ENCODE data around the gene RPL23.
A peak's percentile ranks its signal among the peaks of the same experiment; 100 is the strongest.

Gene RPL23

GRCh38 chr17:38885044-38885727, 31.7 kb upstream of the RPL23 start:
- no peaks in the 10 kb centered on the region for H3K27me3 ChIP-seq (ENCODE audit: control insufficient read depth in 1 of 2, insufficient read depth in 2 of 2, low read length in 2 of 2)
- peaks cover 80 to 87% of the 10 kb centered on the region in 2 donors for H3K4me1 ChIP-seq (ENCODE audit: control insufficient read depth in 1 of 2, insufficient read depth in 2 of 2, low read length in 2 of 2)
- peak overlapping the region; percentile 30 to 38 for H3K9ac ChIP-seq (ENCODE audit: low read depth in 1 of 2, low read length in 2 of 2)
- peak overlapping the region; percentile 8 to 51 for H3K4me3 ChIP-seq (ENCODE audit: low read depth in 1 of 2, low read length in 2 of 2)
- H3K27ac ChIP-seq (ENCODE audit: low read depth, low read length): peak overlapping the region; percentile 0
- H3K36me3 ChIP-seq (ENCODE audit: control insufficient read depth in 1 of 2, insufficient read depth in 2 of 2, low read length in 2 of 2): peaks cover 20 to 49% of the 10 kb centered on the region in 2 donors
- H3K9me3 ChIP-seq (ENCODE audit: control insufficient read depth in 1 of 2, low read length in 2 of 2): no peaks in the 10 kb centered on the region

GRCh38 chr17:38883592-38884526, 30.3 kb upstream of the RPL23 start:
- Histone ChIP-seq H3K9me3 (ENCODE audit: control insufficient read depth in 1 of 2, low read length in 2 of 2) (no peaks in the 10 kb centered on the region), H3K27ac (ENCODE audit: low read depth, low read length) (no peak overlapping the region), H3K27me3 (ENCODE audit: control insufficient read depth in 1 of 2, insufficient read depth in 2 of 2, low read length in 2 of 2) (no peaks in the 10 kb centered on the region), H3K4me3 (ENCODE audit: low read depth in 1 of 2, low read length in 2 of 2) (peak overlapping the region; percentile 32 to 38), H3K4me1 (ENCODE audit: control insufficient read depth in 1 of 2, insufficient read depth in 2 of 2, low read length in 2 of 2) (peaks cover 82 to 85% of the 10 kb centered on the region in 2 donors), H3K9ac (ENCODE audit: low read depth in 1 of 2, low read length in 2 of 2) (peak overlapping the region in 1 of 2 donors; percentile 19), H3K36me3 (ENCODE audit: control insufficient read depth in 1 of 2, insufficient read depth in 2 of 2, low read length in 2 of 2) (peaks cover 22 to 50% of the 10 kb centered on the region in 2 donors)

GRCh38 chr17:38882870-38883269, 29.3 kb upstream of the RPL23 start:
- peaks cover 31 to 52% of the 10 kb centered on the region in 2 donors for H3K36me3 ChIP-seq (ENCODE audit: control insufficient read depth in 1 of 2, insufficient read depth in 2 of 2, low read length in 2 of 2)
- peak overlapping the region in 1 of 2 donors; percentile 43 for H3K9ac ChIP-seq (ENCODE audit: low read depth in 1 of 2, low read length in 2 of 2)
- H3K4me1 ChIP-seq (ENCODE audit: control insufficient read depth in 1 of 2, insufficient read depth in 2 of 2, low read length in 2 of 2): peaks cover 80 to 87% of the 10 kb centered on the region in 2 donors
- H3K4me3 ChIP-seq (ENCODE audit: low read depth in 1 of 2, low read length in 2 of 2): no peak overlapping the region
- no peaks in the 10 kb centered on the region for H3K9me3 ChIP-seq (ENCODE audit: control insufficient read depth in 1 of 2, low read length in 2 of 2)
- no peak overlapping the region for H3K27ac ChIP-seq (ENCODE audit: low read depth, low read length)
- no peaks in the 10 kb centered on the region for H3K27me3 ChIP-seq (ENCODE audit: control insufficient read depth in 1 of 2, insufficient read depth in 2 of 2, low read length in 2 of 2)

- Histone ChIP-seq H3K36me3 (ENCODE audit: control insufficient read depth in 1 of 2, insufficient read depth in 2 of 2, low read length in 2 of 2) (peaks cover 26 to 55% of the 10 kb centered on the region in 2 donors), H3K27me3 (ENCODE audit: control insufficient read depth in 1 of 2, insufficient read depth in 2 of 2, low read length in 2 of 2) (no peaks in the 10 kb centered on the region), H3K27ac (ENCODE audit: low read depth, low read length) (no peak overlapping the region), H3K4me1 (ENCODE audit: control insufficient read depth in 1 of 2, insufficient read depth in 2 of 2, low read length in 2 of 2) (peaks cover 79 to 87% of the 10 kb centered on the region in 2 donors), H3K9me3 (ENCODE audit: control insufficient read depth in 1 of 2, low read length in 2 of 2) (no peaks in the 10 kb centered on the region), H3K4me3 (ENCODE audit: low read depth in 1 of 2, low read length in 2 of 2) (peak overlapping the region in 1 of 2 donors; percentile 13), H3K9ac (ENCODE audit: low read depth in 1 of 2, low read length in 2 of 2) (peak overlapping the region in 1 of 2 donors; percentile 24)
These were observed 28.2 kb upstream of the RPL23 start for GRCh38 chr17:38881600-38882191.

GRCh38 chr17:38879878-38880665, 26.6 kb upstream of the RPL23 start:
- H3K27me3 ChIP-seq (ENCODE audit: control insufficient read depth in 1 of 2, insufficient read depth in 2 of 2, low read length in 2 of 2): no peaks in the 10 kb centered on the region
- H3K9me3 ChIP-seq (ENCODE audit: control insufficient read depth in 1 of 2, low read length in 2 of 2): no peaks in the 10 kb centered on the region
- H3K27ac ChIP-seq (ENCODE audit: low read depth, low read length): peak overlapping the region; percentile 41
- peak overlapping the region; percentile 30 to 32 for H3K4me3 ChIP-seq (ENCODE audit: low read depth in 1 of 2, low read length in 2 of 2)
- no peak overlapping the region for H3K9ac ChIP-seq (ENCODE audit: low read depth in 1 of 2, low read length in 2 of 2)
- H3K4me1 ChIP-seq (ENCODE audit: control insufficient read depth in 1 of 2, insufficient read depth in 2 of 2, low read length in 2 of 2): peaks cover 71 to 74% of the 10 kb centered on the region in 2 donors
- H3K36me3 ChIP-seq (ENCODE audit: control insufficient read depth in 1 of 2, insufficient read depth in 2 of 2, low read length in 2 of 2): peaks cover 26 to 56% of the 10 kb centered on the region in 2 donors

GRCh38 chr17:38877130-38877851, 23.8 kb upstream of the RPL23 start:
- peaks cover 26 to 55% of the 10 kb centered on the region in 2 donors for H3K36me3 ChIP-seq (ENCODE audit: control insufficient read depth in 1 of 2, insufficient read depth in 2 of 2, low read length in 2 of 2)
- no peaks in the 10 kb centered on the region for H3K27me3 ChIP-seq (ENCODE audit: control insufficient read depth in 1 of 2, insufficient read depth in 2 of 2, low read length in 2 of 2)
- H3K9me3 ChIP-seq (ENCODE audit: control insufficient read depth in 1 of 2, low read length in 2 of 2): no peaks in the 10 kb centered on the region
- peak overlapping the region in 1 of 2 donors; percentile 11 for H3K9ac ChIP-seq (ENCODE audit: low read depth in 1 of 2, low read length in 2 of 2)
- H3K4me1 ChIP-seq (ENCODE audit: control insufficient read depth in 1 of 2, insufficient read depth in 2 of 2, low read length in 2 of 2): peaks cover 76% of the 10 kb centered on the region in 2 donors
- H3K4me3 ChIP-seq (ENCODE audit: low read depth in 1 of 2, low read length in 2 of 2): peak overlapping the region in 1 of 2 donors; percentile 13
- no peak overlapping the region for H3K27ac ChIP-seq (ENCODE audit: low read depth, low read length)

GRCh38 chr17:38875477-38876075, 22.1 kb upstream of the RPL23 start:
- H3K9ac ChIP-seq (ENCODE audit: low read depth in 1 of 2, low read length in 2 of 2): peak overlapping the region in 1 of 2 donors; percentile 3
- H3K36me3 ChIP-seq (ENCODE audit: control insufficient read depth in 1 of 2, insufficient read depth in 2 of 2, low read length in 2 of 2): peaks cover 19 to 49% of the 10 kb centered on the region in 2 donors
- H3K27me3 ChIP-seq (ENCODE audit: control insufficient read depth in 1 of 2, insufficient read depth in 2 of 2, low read length in 2 of 2): no peaks in the 10 kb centered on the region
- no peaks in the 10 kb centered on the region for H3K9me3 ChIP-seq (ENCODE audit: control insufficient read depth in 1 of 2, low read length in 2 of 2)
- no peak overlapping the region for H3K4me3 ChIP-seq (ENCODE audit: low read depth in 1 of 2, low read length in 2 of 2)
- peaks cover 69 to 71% of the 10 kb centered on the region in 2 donors for H3K4me1 ChIP-seq (ENCODE audit: control insufficient read depth in 1 of 2, insufficient read depth in 2 of 2, low read length in 2 of 2)
- H3K27ac ChIP-seq (ENCODE audit: low read depth, low read length): no peak overlapping the region

- H3K4me3 ChIP-seq (ENCODE audit: low read depth in 1 of 2, low read length in 2 of 2): peak overlapping the region; percentile 20 to 53
- H3K27me3 ChIP-seq (ENCODE audit: control insufficient read depth in 1 of 2, insufficient read depth in 2 of 2, low read length in 2 of 2): no peaks in the 10 kb centered on the region
- H3K4me1 ChIP-seq (ENCODE audit: control insufficient read depth in 1 of 2, insufficient read depth in 2 of 2, low read length in 2 of 2): peaks cover 61 to 63% of the 10 kb centered on the region in 2 donors
- peaks cover 15 to 41% of the 10 kb centered on the region in 2 donors for H3K36me3 ChIP-seq (ENCODE audit: control insufficient read depth in 1 of 2, insufficient read depth in 2 of 2, low read length in 2 of 2)
- H3K9ac ChIP-seq (ENCODE audit: low read depth in 1 of 2, low read length in 2 of 2): peak overlapping the region in 1 of 2 donors; percentile 15
- H3K9me3 ChIP-seq (ENCODE audit: control insufficient read depth in 1 of 2, low read length in 2 of 2): no peaks in the 10 kb centered on the region
- no peak overlapping the region for H3K27ac ChIP-seq (ENCODE audit: low read depth, low read length)
These were observed 21.2 kb upstream of the RPL23 start for GRCh38 chr17:38874505-38875400.

Measured in duodenal mucosa (tissue), 2 donors.